ENCODE results near the gene RFT1.

Gene RFT1

DNA sequence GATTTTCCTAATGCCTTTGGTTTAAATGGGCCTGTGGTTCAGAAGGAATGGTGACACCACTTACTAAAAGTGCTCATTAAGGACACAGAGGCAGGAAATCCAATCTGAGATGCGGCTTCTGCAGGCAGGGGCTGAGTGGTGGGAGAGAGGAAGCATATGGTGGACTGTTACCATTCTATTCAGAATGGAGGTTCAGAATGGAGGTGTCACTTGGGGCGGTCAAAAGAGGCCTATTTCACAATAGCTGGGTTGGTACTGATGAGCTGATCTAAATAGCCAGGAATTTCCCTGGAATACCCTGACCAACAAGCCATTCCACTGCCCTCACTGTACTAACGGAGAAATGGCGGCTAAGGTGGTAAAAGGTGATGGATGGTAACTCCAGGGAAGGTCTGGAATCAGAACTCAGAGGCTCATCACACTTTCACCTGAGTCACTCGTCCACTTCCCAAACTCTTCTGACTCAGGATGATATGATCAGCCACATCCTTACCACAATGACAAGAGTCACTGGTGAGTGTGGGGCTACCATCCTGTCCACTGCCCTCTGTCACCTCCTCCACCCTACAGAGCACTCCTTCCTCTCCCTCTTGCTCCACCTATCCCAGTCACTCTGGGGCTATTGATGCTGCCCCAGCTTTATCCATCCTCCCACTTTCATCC is 15.7 kb downstream of the RFT1 start:
- no peak for FAIRE-seq
- TF ChIP-seq POLR2A (IDR thresholded peaks at IDR 0.05; ENCODE audit: low read depth, low read length), result no peak
- no peak for TF ChIP-seq POU2F2 (IDR thresholded peaks at IDR 0.05; ENCODE audit: low read depth, low read length)
- no peak for TF ChIP-seq PAX5 (IDR thresholded peaks at IDR 0.05; ENCODE audit: insufficient read depth, low read length, severe bottlenecking)
- no peak for TF ChIP-seq TAF1 (IDR thresholded peaks at IDR 0.05; ENCODE audit: low read depth, low read length)
- no peak for TF ChIP-seq SPI1 (IDR thresholded peaks at IDR 0.05; ENCODE audit: low read depth, low read length)
- no peak for TF ChIP-seq POLR2AphosphoS5 (IDR thresholded peaks at IDR 0.05; ENCODE audit: low read depth, low read length)
- DNase-seq (ENCODE audit: insufficient read length, low spot score), result no peak

DNA sequence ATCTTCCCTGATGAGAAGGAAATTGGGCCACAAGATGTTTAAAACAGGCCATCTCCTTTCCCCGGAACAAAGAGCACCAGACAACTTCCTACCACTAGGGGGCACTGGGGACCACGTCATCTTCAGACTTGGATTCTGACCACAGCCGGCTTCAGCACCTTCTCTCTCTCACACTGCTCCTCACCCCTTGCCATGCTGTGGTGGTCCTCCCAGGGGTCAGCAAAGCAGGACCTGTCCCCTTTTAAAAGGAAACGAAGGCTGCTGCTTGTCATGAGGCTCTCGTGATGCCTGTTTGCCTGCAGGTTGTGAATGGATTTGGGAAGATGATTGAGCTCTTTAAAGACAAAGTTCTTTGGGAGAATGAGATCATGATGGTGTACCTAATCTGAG is 16.2 kb downstream of the RFT1 start:
- no peak for TF ChIP-seq POLR2A (IDR thresholded peaks at IDR 0.05; ENCODE audit: low read depth, low read length)
- TF ChIP-seq PAX5 (IDR thresholded peaks at IDR 0.05; ENCODE audit: insufficient read depth, low read length, severe bottlenecking), result no peak
- no peak for TF ChIP-seq SPI1 (IDR thresholded peaks at IDR 0.05; ENCODE audit: low read depth, low read length)
- TF ChIP-seq POU2F2 (IDR thresholded peaks at IDR 0.05; ENCODE audit: low read depth, low read length), result no peak
- FAIRE-seq, result peak; percentile 89
- peak; percentile 61 for DNase-seq (ENCODE audit: insufficient read length, low spot score)

DNA sequence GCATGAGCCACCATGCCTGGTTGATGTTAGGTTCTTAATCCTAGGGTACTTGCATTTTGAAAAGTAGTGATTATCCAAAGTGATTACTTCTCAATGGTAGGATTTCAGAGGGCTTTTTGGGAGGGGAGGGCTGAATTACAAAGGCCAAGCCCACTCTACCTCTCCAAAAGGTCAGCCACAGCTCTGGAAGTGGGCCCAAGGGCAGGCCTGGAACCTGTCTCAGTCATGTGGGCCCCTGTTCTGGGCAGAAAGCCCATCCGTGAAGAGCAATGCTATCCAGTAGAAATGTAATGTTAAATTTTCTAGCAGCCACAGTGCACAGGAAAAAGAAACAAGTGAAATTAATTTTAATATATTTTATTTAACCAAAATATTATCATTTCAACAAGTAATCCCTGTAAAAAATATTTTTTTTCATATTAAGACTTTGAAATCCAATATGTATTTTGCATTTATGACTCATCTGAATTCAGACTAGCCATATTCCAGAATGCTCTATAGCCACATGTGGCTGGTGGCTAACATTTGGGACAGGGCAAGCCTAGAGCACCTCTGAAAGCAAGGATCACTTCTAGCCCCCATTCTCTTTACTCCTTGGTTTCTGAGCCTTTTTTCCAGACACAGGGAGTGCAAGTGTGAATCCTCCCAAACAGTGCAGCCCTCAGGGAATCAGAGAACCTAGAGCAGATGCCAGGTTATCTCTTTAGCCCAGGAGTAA is 16.8 kb downstream of the RFT1 start:
- FAIRE-seq (no peak), DNase-seq (ENCODE audit: insufficient read length, low spot score) (no peak)
- TF ChIP-seq POLR2A (IDR thresholded peaks at IDR 0.05; ENCODE audit: low read depth, low read length) (no peak), SPI1 (IDR thresholded peaks at IDR 0.05; ENCODE audit: low read depth, low read length) (no peak), PAX5 (IDR thresholded peaks at IDR 0.05; ENCODE audit: insufficient read depth, low read length, severe bottlenecking) (no peak), TAF1 (IDR thresholded peaks at IDR 0.05; ENCODE audit: low read depth, low read length) (no peak), POU2F2 (IDR thresholded peaks at IDR 0.05; ENCODE audit: low read depth, low read length) (no peak), POLR2AphosphoS5 (IDR thresholded peaks at IDR 0.05; ENCODE audit: low read depth, low read length) (no peak)

GRCh38 chr3:53111822-53112221 is 18.4 kb downstream of the RFT1 start:
- DNase-seq (ENCODE audit: insufficient read length, low spot score), result no peak
- TF ChIP-seq POU2F2 (IDR thresholded peaks at IDR 0.05; ENCODE audit: low read depth, low read length) (no peak), POLR2A (IDR thresholded peaks at IDR 0.05; ENCODE audit: low read depth, low read length) (no peak), POLR2AphosphoS5 (IDR thresholded peaks at IDR 0.05; ENCODE audit: low read depth, low read length) (no peak), SPI1 (IDR thresholded peaks at IDR 0.05; ENCODE audit: low read depth, low read length) (no peak)
- no peak for FAIRE-seq

DNA sequence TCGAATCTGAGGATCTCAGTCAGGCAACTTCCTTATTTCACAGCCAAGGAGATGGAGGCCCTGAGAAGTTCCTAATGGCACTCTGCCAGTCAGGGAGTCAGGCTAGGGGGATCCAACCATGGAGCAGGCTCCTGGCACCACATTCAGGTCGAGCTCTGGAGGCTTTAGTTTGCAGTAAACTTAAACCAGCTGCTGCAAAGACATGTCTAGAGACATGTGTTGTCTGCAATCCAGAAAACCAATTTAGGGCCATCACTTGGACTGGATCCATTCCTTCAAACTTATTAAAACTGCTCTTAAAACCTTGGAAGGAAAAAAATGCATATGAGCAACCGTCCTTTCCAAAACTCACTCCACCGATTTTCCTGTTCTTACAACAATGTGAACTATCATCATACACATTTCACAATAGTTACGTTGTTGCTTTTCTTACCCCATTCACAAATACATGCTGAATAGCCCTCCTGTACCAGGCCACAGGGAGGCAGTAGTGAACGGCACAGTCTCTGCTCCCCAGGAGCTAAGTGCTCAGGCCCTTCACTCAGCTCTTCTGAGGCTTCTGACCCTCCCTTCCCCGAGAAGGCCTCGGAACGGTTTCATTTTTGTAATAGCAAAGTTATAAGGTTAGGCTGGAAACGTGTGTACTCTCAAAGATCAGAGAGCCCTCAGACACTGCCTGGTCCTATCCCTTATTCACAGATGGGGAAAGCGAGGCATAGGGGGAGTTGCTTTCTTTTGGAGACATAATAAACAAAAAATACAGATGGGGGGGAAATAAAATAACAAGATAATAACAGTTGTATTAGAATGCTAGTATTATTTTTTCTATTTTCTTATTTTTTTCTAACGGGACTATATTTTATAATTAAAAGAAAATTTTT is 20.1 kb downstream of the RFT1 start:
- TF ChIP-seq SPI1 (IDR thresholded peaks at IDR 0.05; ENCODE audit: low read depth, low read length), result no peak
- no peak for TF ChIP-seq POU2F2 (IDR thresholded peaks at IDR 0.05; ENCODE audit: low read depth, low read length)
- TF ChIP-seq TAF1 (IDR thresholded peaks at IDR 0.05; ENCODE audit: low read depth, low read length), result no peak
- TF ChIP-seq POLR2A (IDR thresholded peaks at IDR 0.05; ENCODE audit: low read depth, low read length), result no peak
- TF ChIP-seq PAX5 (IDR thresholded peaks at IDR 0.05; ENCODE audit: insufficient read depth, low read length, severe bottlenecking), result no peak
- TF ChIP-seq POLR2AphosphoS5 (IDR thresholded peaks at IDR 0.05; ENCODE audit: low read depth, low read length), result no peak
- DNase-seq (ENCODE audit: insufficient read length, low spot score) (no peak), FAIRE-seq (peak; percentile 51)

DNA sequence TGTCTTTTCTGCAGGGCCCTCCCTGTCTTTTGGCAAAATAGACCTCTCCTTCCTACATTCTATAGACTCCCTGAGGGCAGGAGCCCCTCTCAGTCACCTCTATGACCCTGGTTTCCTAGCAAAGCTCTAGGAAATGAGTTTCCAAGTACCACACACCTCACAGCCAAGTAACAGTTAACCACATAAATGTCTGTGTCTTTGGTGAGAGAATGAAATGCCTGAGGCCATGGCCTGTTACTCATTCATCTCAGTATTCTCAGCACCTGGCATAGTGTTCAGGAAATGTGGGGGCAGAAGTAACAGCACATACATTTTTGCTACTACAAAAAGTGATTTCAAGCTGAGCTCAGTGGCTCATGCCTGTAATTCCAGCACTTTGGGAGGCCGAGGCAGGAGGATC is 21.0 kb downstream of the RFT1 start:
- DNase-seq (ENCODE audit: insufficient read length, low spot score) (no peak), FAIRE-seq (peak; percentile 61)
- no peak for TF ChIP-seq TAF1 (IDR thresholded peaks at IDR 0.05; ENCODE audit: low read depth, low read length)
- no peak for TF ChIP-seq PAX5 (IDR thresholded peaks at IDR 0.05; ENCODE audit: insufficient read depth, low read length, severe bottlenecking)
- TF ChIP-seq POU2F2 (IDR thresholded peaks at IDR 0.05; ENCODE audit: low read depth, low read length), result no peak
- no peak for TF ChIP-seq SPI1 (IDR thresholded peaks at IDR 0.05; ENCODE audit: low read depth, low read length)
- TF ChIP-seq POLR2A (IDR thresholded peaks at IDR 0.05; ENCODE audit: low read depth, low read length), result no peak
- TF ChIP-seq POLR2AphosphoS5 (IDR thresholded peaks at IDR 0.05; ENCODE audit: low read depth, low read length), result no peak

GRCh38 chr3:53104762-53105161 is 25.5 kb downstream of the RFT1 start:
- DNase-seq (ENCODE audit: insufficient read length, low spot score) (no peak), FAIRE-seq (peak; percentile 33)
- TF ChIP-seq POLR2AphosphoS5 (IDR thresholded peaks at IDR 0.05; ENCODE audit: low read depth, low read length), result no peak
- no peak for TF ChIP-seq TAF1 (IDR thresholded peaks at IDR 0.05; ENCODE audit: low read depth, low read length)
- TF ChIP-seq SPI1 (IDR thresholded peaks at IDR 0.05; ENCODE audit: low read depth, low read length), result no peak
- no peak for TF ChIP-seq PAX5 (IDR thresholded peaks at IDR 0.05; ENCODE audit: insufficient read depth, low read length, severe bottlenecking)
- TF ChIP-seq POU2F2 (IDR thresholded peaks at IDR 0.05; ENCODE audit: low read depth, low read length), result no peak
- TF ChIP-seq POLR2A (IDR thresholded peaks at IDR 0.05; ENCODE audit: low read depth, low read length), result no peak

- TF ChIP-seq POU2F2 (IDR thresholded peaks at IDR 0.05; ENCODE audit: low read depth, low read length), result no peak
- TF ChIP-seq POLR2AphosphoS5 (IDR thresholded peaks at IDR 0.05; ENCODE audit: low read depth, low read length), result no peak
- no peak for TF ChIP-seq POLR2A (IDR thresholded peaks at IDR 0.05; ENCODE audit: low read depth, low read length)
- no peak for TF ChIP-seq SPI1 (IDR thresholded peaks at IDR 0.05; ENCODE audit: low read depth, low read length)
- TF ChIP-seq TAF1 (IDR thresholded peaks at IDR 0.05; ENCODE audit: low read depth, low read length), result no peak
- TF ChIP-seq PAX5 (IDR thresholded peaks at IDR 0.05; ENCODE audit: insufficient read depth, low read length, severe bottlenecking), result no peak
- FAIRE-seq (no peak), DNase-seq (ENCODE audit: insufficient read length, low spot score) (no peak)
These were observed 26.6 kb downstream of the RFT1 start for GRCh38 chr3:53103397-53104296.
